Duodenal mucosa (tissue), 2 donors: ENCODE results near the gene ABCC10.
A peak's percentile ranks its signal among the peaks of the same experiment; 100 is the strongest.
"Not testable (repeated sequence)": the region's sequence is repeated elsewhere in the genome, so short reads cannot be mapped to it uniquely, and the experiment has no call there.

Experiments used
- H3K27ac ChIP-seq: one replicate; pipeline ENCODE4 v1.7.0; 2013; ENCODE audit warnings: low read depth, low read length
- H3K27me3 ChIP-seq, 2 donors: one replicate each; pipeline ENCODE4 v1.7.0; 2013; ENCODE audit warnings: low read length in 2 of 2, control low read depth in 1 of 2; ENCODE audit not compliant: insufficient read depth in 2 of 2, control insufficient read depth in 1 of 2
- H3K36me3 ChIP-seq, 2 donors: one replicate each; pipeline ENCODE4 v1.7.0; 2013; ENCODE audit warnings: low read length in 2 of 2, control low read depth in 1 of 2; ENCODE audit not compliant: insufficient read depth in 2 of 2, control insufficient read depth in 1 of 2
- H3K4me1 ChIP-seq, 2 donors: one replicate each; pipeline ENCODE4 v1.7.0; 2013; ENCODE audit warnings: low read length in 2 of 2, control low read depth in 1 of 2; ENCODE audit not compliant: insufficient read depth in 2 of 2, control insufficient read depth in 1 of 2
- H3K4me3 ChIP-seq, 2 donors: one replicate each; pipeline ENCODE4 v1.7.0; 2013; ENCODE audit warnings: low read length in 2 of 2, low read depth in 1 of 2
- H3K9ac ChIP-seq, 2 donors: one replicate each; pipeline ENCODE4 v1.7.0; 2013; ENCODE audit warnings: low read length in 2 of 2, low read depth in 1 of 2
- H3K9me3 ChIP-seq, 2 donors: one replicate each; pipeline ENCODE4 v1.7.0; 2013; ENCODE audit warnings: low read length in 2 of 2, control low read depth in 1 of 2; ENCODE audit not compliant: control insufficient read depth in 1 of 2

Gene ABCC10

GRCh38 chr6:43492673-43493072 is 65.3 kb downstream of the ABCC10 start:
- Histone ChIP-seq H3K27me3 (no peaks in the 10 kb centered on the region), H3K4me1 (peaks cover 43 to 46% of the 10 kb centered on the region in 2 donors), H3K27ac (no peak overlapping the region), H3K9me3 (no peaks in the 10 kb centered on the region), H3K36me3 (peaks cover 2 to 8% of the 10 kb centered on the region in 2 donors), H3K4me3 (peak overlapping the region in 1 of 2 donors; percentile 57), H3K9ac (no peak overlapping the region)

- Histone ChIP-seq H3K4me3 (peak overlapping the region; percentile 24 to 57), H3K27ac (no peak overlapping the region), H3K4me1 (peaks cover 43 to 46% of the 10 kb centered on the region in 2 donors), H3K9me3 (no peaks in the 10 kb centered on the region), H3K27me3 (no peaks in the 10 kb centered on the region), H3K36me3 (peaks cover 5 to 14% of the 10 kb centered on the region in 2 donors), H3K9ac (no peak overlapping the region)
Measured at GRCh38 chr6:43493230-43493629, 65.9 kb downstream of the ABCC10 start.

DNA sequence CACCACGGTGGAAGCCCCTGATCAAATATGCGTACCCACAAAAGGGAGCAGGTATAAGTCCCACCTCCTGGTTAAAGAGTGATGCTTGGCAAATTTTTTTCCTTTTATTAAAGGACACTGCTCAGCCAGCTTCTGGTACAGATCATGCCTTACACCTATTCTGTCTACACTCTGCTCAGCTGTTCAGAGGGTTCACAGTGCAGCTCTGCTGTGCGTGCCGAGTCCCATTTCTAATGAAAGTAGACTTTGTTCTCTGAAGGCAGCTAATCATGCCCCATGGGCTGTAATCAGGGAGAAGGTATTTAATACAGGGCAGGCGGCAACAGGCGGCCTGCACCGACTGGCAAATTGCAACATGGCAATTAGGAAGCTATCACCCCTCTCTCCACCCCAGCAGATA is 66.5 kb downstream of the ABCC10 start:
- H3K36me3 ChIP-seq, result peaks cover 11 to 20% of the 10 kb centered on the region in 2 donors
- H3K9ac ChIP-seq, result peak overlapping the region in 1 of 2 donors; percentile 10
- no peaks in the 10 kb centered on the region for H3K9me3 ChIP-seq
- H3K27me3 ChIP-seq, result no peaks in the 10 kb centered on the region
- no peak overlapping the region for H3K27ac ChIP-seq
- peaks cover 43 to 46% of the 10 kb centered on the region in 2 donors for H3K4me1 ChIP-seq
- H3K4me3 ChIP-seq, result peak overlapping the region in 1 of 2 donors; percentile 24

DNA sequence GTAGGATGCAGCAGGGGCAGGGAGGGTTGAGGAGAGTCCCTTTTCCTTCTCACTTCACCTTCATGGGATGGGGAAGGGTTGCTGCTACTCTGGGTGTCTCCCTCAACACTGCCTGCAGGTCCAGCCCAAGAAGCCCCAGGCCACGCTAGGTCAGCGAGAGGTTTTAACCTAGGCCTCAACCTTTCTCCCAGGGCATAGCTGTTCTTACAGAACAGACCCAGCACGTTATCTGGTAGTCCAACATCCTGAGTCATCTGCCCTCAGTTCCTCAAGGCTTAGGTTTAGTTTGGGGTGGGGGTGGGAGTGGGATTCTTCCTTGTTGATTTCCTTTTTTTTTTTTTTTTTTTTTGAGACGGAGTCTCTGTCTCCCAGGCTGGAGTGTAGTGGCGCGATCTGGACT is 67.0 kb downstream of the ABCC10 start:
- Histone ChIP-seq H3K9ac (peak overlapping the region in 1 of 2 donors; percentile 10), H3K4me3 (no peak overlapping the region), H3K36me3 (peaks cover 16 to 25% of the 10 kb centered on the region in 2 donors), H3K9me3 (no peaks in the 10 kb centered on the region), H3K27ac (peak overlapping the region; percentile 30), H3K27me3 (no peaks in the 10 kb centered on the region), H3K4me1 (peaks cover 43 to 46% of the 10 kb centered on the region in 2 donors)

DNA sequence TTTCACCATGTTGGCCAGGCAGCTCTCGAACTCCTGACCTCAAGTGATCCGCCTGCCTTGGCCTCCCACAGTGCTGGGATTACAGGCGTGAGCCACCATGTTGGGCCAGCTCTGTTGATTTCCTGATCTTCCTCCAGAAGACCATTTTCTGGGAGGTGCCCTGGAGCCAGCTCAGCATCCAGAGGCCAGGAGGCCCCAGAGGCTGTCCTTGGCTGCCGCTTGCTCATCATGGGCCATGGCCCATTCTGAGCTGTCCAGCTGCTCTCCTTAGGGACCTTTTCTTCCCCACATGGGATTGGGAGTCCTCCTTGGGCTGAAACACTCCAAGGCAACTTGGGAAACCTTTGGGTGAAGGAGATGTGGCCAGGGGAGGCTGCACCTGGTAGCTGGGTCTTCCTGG is 67.4 kb downstream of the ABCC10 start:
- Histone ChIP-seq H3K27ac (no peak overlapping the region), H3K9ac (no peak overlapping the region)

GRCh38 chr6:43495409-43495941 is 68.1 kb downstream of the ABCC10 start:
- no peak overlapping the region for H3K4me3 ChIP-seq
- H3K27ac ChIP-seq, result no peak overlapping the region
- peaks cover 26 to 36% of the 10 kb centered on the region in 2 donors for H3K36me3 ChIP-seq
- H3K9ac ChIP-seq, result no peak overlapping the region
- H3K27me3 ChIP-seq, result no peaks in the 10 kb centered on the region
- no peaks in the 10 kb centered on the region for H3K9me3 ChIP-seq
- peaks cover 43 to 46% of the 10 kb centered on the region in 2 donors for H3K4me1 ChIP-seq

More for the DNA sequence above, 67.4 kb downstream of the ABCC10 start:
- Histone ChIP-seq H3K36me3 (peaks cover 20 to 29% of the 10 kb centered on the region in 2 donors), H3K4me1 (peaks cover 43 to 46% of the 10 kb centered on the region in 2 donors), H3K9me3 (no peaks in the 10 kb centered on the region), H3K4me3 (no peak overlapping the region), H3K27me3 (no peaks in the 10 kb centered on the region)

DNA sequence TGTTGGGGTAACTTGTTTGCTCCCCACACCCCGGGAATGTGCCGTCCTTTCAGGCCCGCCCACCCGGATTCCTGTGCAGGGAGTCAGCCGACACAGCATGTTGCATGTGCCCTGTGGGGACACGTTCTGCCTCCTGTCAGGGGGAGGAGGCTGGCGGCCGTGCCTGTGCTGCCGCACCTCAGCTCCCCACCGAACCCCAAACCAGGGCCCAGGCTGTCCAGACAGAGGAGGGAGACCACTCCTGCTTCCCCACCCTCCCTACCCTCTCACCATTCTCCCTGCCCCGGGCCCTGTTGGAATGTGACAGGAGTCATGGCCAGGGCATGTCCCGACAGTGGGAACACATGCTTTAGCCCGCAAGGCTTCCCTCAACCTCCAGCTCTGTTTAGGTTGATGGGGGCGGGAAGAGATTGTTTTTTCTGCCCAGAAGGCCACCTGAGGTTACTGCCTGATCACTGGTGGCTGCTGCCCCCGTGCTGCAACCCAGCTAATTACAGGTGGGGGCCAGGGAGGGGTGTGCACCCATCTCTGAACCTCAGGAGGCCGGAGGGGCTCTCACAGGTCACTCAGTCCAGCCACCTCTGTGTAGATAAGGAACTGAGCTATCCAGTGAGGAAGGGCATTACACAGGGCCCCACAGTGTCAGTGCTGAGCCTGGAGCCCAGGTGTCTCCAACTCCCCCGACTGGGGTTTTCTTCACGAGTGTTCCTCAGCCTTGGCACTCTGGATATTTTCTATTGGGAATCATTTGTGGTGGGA is 69.2 kb downstream of the ABCC10 start:
- no peaks in the 10 kb centered on the region for H3K27me3 ChIP-seq
- no peak overlapping the region for H3K27ac ChIP-seq
- H3K9ac ChIP-seq, result no peak overlapping the region
- H3K4me1 ChIP-seq, result peaks cover 43 to 46% of the 10 kb centered on the region in 2 donors
- peaks cover 31 to 47% of the 10 kb centered on the region in 2 donors for H3K36me3 ChIP-seq
- H3K4me3 ChIP-seq, result no peak overlapping the region
- no peaks in the 10 kb centered on the region for H3K9me3 ChIP-seq

DNA sequence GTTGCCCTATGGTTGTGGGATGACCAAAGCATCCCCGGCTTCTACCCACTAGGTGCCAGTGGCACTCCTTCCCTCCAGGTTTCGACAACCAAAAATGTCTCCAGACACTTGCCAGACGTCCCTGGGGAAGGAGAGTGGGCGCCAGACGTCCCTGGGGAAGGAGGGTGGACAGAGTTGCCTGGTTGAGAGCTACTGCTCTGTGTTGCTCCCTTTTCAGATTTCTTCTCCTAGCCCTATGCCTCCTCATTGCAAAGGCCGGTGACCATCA is 69.7 kb downstream of the ABCC10 start:
- Histone ChIP-seq H3K9me3 (no peaks in the 10 kb centered on the region), H3K27ac (no peak overlapping the region), H3K36me3 (peaks cover 31 to 50% of the 10 kb centered on the region in 2 donors), H3K27me3 (no peaks in the 10 kb centered on the region), H3K4me1 (peaks cover 38 to 42% of the 10 kb centered on the region in 2 donors), H3K9ac (no peak overlapping the region), H3K4me3 (no peak overlapping the region)

DNA sequence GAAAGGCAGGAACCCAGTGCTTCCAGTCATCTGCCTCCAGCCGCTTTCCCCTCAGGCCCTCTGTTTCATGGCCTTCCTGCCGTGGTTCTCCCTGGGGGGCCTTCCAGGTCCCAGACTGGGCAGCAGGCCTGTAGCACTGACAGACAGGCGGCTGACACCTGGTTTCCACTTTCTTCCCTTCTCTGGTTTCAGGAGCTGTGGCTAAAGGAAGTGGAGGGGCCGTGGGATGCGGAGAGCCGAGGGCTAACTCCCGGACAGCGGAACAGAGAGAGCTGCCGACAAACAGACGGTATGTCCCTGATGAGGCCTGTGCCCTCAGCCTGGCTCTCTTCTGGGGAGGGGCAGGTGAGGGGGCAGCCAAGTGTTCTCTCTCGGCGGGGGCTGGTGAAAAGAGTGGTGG is 70.3 kb downstream of the ABCC10 start:
- Histone ChIP-seq H3K36me3 (peaks cover 31 to 56% of the 10 kb centered on the region in 2 donors), H3K4me1 (peaks cover 32 to 36% of the 10 kb centered on the region in 2 donors), H3K9me3 (no peaks in the 10 kb centered on the region), H3K27me3 (no peaks in the 10 kb centered on the region), H3K9ac (no peak overlapping the region), H3K4me3 (no peak overlapping the region), H3K27ac (no peak overlapping the region)

GRCh38 chr6:43498291-43498690 is 71.0 kb downstream of the ABCC10 start:
- H3K27ac ChIP-seq, H3K4me3 ChIP-seq, H3K9me3 ChIP-seq, H3K9ac ChIP-seq, H3K27me3 ChIP-seq: not testable (repeated sequence)
- Histone ChIP-seq H3K4me1 (peaks cover 26 to 30% of the 10 kb centered on the region in 2 donors), H3K36me3 (peaks cover 33 to 62% of the 10 kb centered on the region in 2 donors)
